ENCODE data around the gene SCN4A.

Gene SCN4A

GRCh38 chr17:64002658-64003525 lies 30.2 kb upstream of the SCN4A start:
- no peak for DNase-seq (ENCODE audit: extremely low read depth in 1 of 2, low read depth in 1 of 2)

- DNase-seq (ENCODE audit: extremely low read depth in 1 of 2, low read depth in 1 of 2), result no peak
Measured at GRCh38 chr17:64001763-64002529, 29.2 kb upstream of the SCN4A start.

- DNase-seq (ENCODE audit: extremely low read depth in 1 of 2, low read depth in 1 of 2), result no peak
Measured at GRCh38 chr17:64001091-64001579, 28.4 kb upstream of the SCN4A start.

GRCh38 chr17:63999680-64000531 lies 27.2 kb upstream of the SCN4A start:
- no peak for DNase-seq (ENCODE audit: extremely low read depth in 1 of 2, low read depth in 1 of 2)

GRCh38 chr17:63998721-63999679 lies 26.3 kb upstream of the SCN4A start:
- DNase-seq (ENCODE audit: extremely low read depth in 1 of 2, low read depth in 1 of 2), result no peak

- peak; percentile 33 to 58 for DNase-seq (ENCODE audit: extremely low read depth in 1 of 2, low read depth in 1 of 2)
Measured at GRCh38 chr17:63998050-63998720, 25.5 kb upstream of the SCN4A start, which contains the start of gene PRR29. TSS of gene PRR29 (plus strand) at chr17:63998351. CDS start at chr17:63998365, 14 bp downstream.

- DNase-seq (ENCODE audit: extremely low read depth in 1 of 2, low read depth in 1 of 2), result no peak
Measured at GRCh38 chr17:63997341-63998048, 24.8 kb upstream of the SCN4A start.

- no peak for DNase-seq (ENCODE audit: extremely low read depth in 1 of 2, low read depth in 1 of 2)
Measured at GRCh38 chr17:63996430-63997182, 23.9 kb upstream of the SCN4A start.

GRCh38 chr17:63995626-63996025 lies 22.9 kb upstream of the SCN4A start:
- no peak for DNase-seq (ENCODE audit: extremely low read depth in 1 of 2, low read depth in 1 of 2)

GRCh38 chr17:63993368-63993985 lies 20.8 kb upstream of the SCN4A start:
- DNase-seq (ENCODE audit: extremely low read depth in 1 of 2, low read depth in 1 of 2), result no peak

GRCh38 chr17:63991611-63992010 lies 18.9 kb upstream of the SCN4A start:
- no peak for DNase-seq (ENCODE audit: extremely low read depth in 1 of 2, low read depth in 1 of 2)

- no peak for DNase-seq (ENCODE audit: extremely low read depth in 1 of 2, low read depth in 1 of 2)
Measured at GRCh38 chr17:63989622-63990345, 17.1 kb upstream of the SCN4A start.

GRCh38 chr17:63988741-63989621 lies 16.3 kb upstream of the SCN4A start:
- no peak for DNase-seq (ENCODE audit: extremely low read depth in 1 of 2, low read depth in 1 of 2)

- DNase-seq (ENCODE audit: extremely low read depth in 1 of 2, low read depth in 1 of 2), result no peak
Measured at GRCh38 chr17:63988127-63988478, 15.4 kb upstream of the SCN4A start.

GRCh38 chr17:63987221-63988126 lies 14.8 kb upstream of the SCN4A start:
- no peak for DNase-seq (ENCODE audit: extremely low read depth in 1 of 2, low read depth in 1 of 2)

Data from activated CD8-positive, alpha-beta memory T cell treated with anti-CD3 and anti-CD28 coated beads for 1 hour (primary cell).